HG02642 (cell line): Measurements from ENCODE around the gene ALOXE3.
"Not testable (repeated sequence)": the region's sequence is repeated elsewhere in the genome, so short reads cannot be mapped to it uniquely, and the experiment has no call there.

Experiments used
- ATAC-seq: cut with Tn5 transposase; IDR thresholded peaks from one replicate; pipeline ENCODE4 v1.9.1; 2021; ENCODE audit warnings: mild to moderate bottlenecking; ENCODE audit not compliant: unreplicated experiment, poor library complexity

ALOXE3 gene

DNA sequence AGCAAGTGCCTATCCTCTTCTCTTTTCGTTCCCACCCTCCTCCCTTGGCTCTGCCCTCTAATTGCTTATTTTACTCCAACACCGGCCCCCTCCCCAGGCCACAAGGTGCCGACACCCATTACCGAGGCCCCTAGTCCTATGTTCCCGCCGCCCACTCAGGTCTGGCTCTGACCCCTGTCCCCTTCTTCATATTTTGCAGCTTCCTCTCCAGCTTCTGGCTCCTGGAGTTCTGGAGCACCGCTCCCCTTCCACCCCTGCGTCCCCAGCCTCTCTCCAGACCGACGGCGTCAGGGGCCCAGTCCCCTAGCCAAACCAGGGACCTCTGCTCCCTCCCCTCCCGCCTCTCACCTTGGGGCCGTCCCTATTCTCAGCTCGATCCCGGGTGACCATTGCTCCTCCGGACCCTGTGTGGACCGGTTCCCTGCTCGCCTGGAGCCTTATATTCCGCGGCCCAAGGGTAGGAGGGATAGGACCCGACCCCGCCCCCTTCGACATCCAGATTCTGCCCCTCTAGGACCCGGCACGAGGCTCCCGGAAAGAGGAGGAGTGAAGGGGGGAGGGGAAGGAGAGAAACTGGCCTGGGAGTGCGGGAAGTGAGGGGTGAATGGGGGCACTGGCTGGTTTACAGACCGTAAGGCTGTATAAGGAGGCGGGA is 5.5 kb upstream of the ALOXE3 start, which contains the start of gene HES7:
HES7 (minus strand) TSS at position 412 of the 655 bp plus-strand sequence; CDS start at position 390, 22 bp downstream.
- ATAC-seq: no peak

DNA sequence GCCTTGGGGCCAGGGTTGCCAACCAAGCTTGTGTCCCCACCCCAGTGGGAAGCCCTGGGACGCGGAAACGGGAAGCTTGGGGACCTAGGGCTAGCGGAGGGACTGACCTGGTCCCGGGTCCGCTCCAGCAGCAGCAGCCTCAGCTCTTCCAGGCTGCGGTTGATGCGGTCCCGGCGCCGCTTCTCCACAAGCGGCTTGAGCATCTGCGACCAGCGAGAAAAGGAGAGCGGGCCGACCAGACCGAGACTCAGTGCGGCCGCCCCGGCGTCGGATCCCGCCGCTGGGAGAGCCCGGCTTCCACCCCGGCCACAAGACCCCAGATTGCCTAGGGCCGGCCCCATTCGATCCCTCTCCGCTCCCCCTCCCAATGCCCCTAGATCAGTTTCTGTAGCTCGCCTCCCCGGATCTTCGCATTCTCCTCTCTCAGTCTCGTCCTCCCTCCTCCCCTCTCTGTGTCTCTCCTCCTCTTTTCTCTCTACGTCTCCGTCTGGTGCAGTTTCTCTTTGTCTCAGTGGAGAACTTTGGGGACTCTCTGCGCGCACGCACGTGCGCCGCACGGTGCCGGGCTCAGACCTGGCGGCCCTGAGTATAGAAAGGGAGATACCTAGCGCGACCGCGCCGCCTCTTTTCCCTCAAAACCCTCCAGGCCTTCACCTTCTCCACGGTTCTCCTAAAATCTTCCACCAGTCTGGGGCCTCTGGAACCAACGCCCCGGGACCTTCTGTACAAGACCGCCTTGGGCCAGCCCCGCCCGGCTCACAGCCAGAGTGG is 4.8 kb upstream of the ALOXE3 start:
- no peak for ATAC-seq

DNA sequence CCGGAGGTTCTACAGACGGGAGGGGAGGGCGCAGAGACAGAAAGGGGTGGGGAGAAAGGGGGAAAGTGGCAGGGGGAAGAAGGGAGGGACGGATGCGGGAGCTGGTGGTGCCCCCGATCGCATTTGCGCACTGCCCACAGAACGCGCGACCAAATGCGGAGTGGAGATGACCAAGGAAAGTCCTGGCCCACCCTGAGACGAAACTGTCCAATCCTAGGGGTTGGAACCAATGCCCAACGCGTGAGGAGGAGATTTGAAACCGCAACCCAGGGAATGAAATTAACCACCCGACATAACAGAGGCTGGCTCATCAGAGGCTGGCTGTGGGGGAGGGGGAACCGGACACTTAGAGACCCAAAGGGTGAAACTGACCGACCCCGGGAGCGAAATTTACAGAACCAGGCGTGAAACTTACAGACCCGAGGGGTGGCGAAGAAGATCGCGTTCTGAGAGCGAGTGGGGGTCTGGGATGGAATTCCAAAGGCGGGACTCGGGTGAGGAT is 4.2 kb upstream of the ALOXE3 start:
- no peak for ATAC-seq

DNA sequence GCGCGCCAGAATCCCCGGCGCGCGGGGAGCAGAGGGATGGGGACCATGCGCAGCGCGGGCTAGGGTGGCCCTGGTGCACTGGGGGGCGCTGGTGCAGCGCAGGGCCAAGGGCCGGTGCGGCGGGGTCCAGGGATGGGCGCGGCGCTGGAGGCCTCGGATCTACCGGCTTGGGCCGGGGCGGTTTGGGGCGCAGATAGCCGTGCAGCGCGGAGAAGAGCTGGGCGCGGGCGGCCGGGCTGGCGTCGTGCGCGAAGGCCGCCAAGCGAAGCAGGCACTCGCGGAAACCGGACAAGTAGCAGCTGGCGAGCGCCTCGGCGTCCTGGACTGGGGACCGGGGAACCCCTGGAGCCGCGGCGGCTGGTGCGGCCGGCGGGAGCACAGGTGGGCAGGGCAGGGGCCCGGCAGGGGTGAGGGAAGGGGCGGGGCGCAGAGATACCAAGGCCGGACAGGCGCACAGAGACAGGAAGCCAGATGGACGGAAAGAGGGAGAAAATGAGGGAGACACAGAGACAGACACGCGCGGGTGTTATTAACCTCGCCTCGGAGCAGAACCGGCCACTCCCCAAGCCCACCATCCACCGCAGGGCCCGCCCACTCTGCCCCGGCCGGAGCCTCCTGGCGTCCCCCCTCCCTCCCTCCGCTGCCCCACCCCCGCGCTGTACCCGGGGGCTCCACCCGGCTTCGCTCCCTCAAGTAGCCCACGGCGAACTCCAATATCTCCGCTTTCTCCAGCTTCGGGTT is 3.5 kb upstream of the ALOXE3 start:
- ATAC-seq: peak; percentile 30

DNA sequence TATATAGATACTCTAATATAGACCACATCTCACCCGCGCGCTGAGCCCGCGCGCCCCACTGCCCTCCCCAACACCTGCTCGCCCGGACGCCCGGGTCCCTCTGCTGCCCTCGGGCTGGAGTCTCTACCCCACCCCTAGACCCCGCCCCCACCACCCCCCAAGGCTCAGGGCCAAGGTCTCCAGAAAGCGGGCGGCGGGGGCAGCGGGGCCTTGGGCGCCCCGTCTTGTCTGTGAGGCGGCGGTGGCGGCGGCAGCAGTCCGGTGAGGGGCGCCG is 3.0 kb upstream of the ALOXE3 start:
- no peak for ATAC-seq

DNA sequence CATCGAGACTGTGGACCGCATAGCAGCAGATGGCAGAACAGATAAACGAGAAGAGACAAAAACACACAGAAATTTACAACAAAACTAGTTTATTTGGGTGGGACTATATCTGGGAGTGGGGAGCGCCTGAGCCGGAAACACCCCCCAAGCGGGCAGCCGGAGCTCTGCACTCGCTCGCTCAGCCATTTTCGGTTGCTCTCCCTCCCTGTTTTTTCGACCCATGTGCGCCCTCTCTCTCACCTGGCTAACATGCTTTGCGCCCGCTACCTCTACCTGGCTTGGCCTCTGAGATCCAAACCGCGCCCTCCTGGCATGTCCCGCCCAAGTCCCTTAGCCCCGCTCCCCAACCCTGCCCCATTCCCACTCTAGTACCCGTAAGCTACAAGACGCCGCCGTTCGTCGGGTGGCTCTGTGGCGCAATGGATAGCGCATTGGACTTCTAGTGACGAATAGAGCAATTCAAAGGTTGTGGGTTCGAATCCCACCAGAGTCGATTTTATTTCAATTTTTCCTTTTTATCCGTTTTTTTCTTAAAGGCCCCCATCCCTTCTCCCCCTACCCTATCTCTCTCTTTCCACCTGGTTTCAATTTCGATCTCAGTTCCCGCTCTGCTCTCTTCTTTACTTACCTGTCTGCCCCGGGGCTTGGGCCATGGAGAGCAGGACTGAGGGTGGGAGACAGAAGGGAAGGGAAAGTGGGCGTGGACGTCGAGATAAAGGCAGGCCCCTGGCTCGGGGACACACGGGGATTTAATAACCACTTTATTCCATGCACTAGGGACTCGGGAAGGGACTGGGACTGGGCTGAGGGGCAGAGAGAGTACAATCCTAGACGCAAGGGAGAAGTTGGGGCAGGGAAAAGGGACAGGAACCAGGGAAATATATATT is 2.4 kb upstream of the ALOXE3 start:
- no peak for ATAC-seq

DNA sequence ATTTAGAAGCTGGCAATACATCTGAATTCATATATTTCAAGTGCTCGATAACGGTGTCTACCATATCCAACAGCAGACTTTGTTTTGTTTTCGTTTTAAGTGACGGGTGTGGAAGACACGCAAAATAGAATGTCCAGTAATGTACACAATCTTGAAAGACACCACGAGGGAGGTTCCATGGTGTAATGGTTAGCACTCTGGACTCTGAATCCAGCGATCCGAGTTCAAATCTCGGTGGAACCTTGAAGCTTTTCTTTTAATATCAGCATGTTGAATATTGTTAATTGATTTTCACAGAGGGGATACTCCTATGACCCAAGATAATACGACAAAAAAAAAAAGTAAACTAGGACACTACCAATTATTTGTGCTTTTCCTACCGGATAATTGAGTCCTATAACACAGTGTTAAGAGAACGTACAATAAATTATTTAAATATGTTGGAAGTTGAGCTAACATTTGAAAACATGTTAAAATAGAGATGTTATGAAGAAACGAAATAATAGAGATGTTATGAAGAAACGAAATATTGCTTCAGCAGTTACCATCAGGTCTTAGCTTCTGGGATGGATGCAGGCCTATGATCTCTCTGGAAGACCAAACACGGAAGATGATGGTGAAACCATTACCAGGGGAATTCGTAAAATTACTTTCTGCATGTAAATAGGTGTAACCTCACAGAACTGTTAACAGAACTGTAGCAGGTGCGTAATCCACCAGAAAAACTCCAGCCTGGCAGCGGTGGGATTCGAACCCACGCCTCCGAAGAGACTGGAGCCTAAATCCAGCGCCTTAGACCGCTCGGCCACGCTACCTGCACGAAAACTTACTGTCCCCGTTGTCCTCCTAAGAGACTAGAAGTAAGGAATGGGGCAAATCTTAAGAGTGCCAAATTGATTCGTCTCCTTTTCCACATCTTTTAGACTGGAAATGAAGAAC is 1.5 kb upstream of the ALOXE3 start:
- peak; percentile 25 for ATAC-seq

DNA sequence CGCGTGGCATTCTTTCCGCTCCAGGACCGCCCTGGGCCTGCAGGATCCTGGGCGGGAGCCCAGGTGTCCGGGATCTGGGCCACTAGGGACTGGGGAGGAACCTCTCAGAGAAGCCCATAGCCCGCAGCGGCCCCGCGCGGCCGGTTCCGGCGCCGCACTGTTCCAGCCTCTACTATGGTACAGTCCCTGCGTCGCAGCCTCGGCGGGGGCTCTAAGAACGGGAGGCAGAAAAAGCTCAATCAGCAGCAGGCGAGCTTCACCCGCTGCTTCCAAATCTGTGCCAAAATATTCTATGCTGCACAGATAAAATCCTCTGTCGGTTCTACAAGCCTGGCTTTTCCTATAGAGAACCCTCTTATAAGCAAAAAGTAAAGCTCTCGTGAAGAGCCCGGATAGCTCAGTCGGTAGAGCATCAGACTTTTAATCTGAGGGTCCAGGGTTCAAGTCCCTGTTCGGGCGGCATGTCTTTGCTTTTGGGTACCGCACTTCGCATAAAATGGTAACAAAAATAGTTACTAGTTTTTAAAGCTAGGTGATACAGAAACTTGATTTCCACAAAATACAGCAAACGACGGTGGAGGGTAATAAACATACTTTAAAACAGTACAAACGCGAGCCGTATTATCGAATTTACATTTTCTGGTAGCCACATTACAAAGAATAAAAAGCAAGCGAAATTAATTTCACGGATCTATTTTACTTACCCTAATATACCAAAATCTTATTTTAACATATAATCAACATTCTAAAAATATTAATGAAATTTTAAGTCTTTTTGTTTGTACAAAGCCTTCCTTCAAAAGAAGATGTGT is 661 bp upstream of the ALOXE3 start:
- peak; percentile 46 for ATAC-seq

DNA sequence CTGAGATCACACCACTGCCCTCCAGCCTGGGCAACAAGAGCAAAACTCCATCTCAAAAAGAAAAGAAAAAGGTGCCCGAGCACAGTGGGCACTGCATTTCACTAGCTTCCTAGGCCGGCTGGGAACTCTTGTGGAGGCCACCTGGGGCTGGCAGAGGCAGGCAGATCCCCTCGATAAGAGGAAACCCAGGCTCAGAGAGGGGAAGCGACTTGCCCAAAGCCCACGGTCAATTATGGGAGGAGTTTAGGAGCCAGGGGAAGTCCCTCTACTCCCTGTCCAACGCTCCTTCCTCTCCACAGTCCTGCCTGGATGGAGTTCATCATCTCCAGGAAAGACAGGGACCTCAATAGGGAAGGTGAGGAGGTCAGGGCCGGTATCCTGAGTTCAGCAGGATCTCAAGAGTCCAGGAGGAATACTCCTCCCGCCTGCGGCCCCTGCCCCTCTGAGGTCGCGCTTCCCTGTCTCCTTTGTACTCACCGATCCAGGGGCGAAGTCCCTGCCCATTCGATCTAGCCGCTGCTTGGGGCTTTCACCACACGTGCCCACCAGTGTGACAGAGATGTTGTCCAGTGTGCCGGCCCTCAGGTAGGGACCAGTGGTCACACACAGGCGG is 841 bp downstream of the ALOXE3 start:
- no peak for ATAC-seq

DNA sequence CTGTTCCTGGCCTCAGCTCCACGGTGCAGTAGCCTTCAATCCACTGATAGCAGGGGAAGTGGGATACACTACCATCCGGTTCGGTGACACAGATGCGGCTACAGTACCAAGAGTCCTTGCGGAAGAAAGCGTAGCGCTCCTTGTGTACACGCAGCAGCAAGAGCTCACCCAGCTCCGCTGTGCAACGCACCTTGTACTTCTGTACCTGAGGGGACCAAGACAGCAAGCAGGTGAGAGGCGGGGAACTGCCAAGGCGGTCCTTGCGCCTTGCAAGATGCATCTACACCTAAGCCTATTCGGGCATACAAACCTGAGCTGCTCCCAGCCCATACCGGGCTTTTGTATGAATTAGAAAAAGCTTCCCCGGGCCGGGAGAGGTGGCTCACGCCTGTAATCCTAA is 1.5 kb downstream of the ALOXE3 start:
- ATAC-seq: no peak

DNA sequence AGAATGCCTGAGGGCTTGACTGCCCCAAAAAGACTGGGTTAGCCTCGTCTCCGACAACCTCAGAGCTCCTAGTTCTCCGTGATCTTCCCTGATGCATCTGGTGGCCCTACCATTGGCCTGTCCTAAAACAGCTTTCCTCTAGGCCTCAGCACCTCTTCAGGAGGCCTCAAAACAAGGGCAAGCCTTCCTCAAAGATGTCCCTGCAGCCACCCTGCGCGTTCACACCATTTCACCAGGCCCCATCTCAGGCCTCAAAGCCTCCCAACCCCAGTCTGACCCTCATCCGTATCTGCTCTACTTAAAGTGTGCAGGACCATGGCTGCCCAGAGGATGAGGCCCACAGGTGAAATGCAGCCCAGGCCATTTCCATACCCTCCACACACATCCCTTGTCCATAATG is 7.4 kb downstream of the ALOXE3 start:
- ATAC-seq: no peak

DNA sequence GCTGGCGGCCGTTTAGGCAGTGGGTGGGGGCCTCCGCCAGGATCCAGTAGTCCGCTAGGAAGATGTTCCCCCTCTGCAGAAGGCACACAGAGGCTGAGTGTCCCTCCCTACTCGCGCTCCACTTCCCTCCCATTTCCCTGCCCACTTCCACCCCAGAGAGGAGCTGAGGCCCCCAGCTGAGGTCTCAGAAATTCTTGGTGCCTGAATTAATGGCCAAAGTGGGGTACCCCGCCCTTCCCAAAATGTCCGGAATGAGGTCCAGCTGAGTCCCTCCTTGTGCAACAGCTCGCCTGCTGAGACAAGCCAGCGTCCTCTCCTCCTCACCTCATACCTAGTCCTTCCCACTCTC is 7.9 kb downstream of the ALOXE3 start:
- no peak for ATAC-seq

DNA sequence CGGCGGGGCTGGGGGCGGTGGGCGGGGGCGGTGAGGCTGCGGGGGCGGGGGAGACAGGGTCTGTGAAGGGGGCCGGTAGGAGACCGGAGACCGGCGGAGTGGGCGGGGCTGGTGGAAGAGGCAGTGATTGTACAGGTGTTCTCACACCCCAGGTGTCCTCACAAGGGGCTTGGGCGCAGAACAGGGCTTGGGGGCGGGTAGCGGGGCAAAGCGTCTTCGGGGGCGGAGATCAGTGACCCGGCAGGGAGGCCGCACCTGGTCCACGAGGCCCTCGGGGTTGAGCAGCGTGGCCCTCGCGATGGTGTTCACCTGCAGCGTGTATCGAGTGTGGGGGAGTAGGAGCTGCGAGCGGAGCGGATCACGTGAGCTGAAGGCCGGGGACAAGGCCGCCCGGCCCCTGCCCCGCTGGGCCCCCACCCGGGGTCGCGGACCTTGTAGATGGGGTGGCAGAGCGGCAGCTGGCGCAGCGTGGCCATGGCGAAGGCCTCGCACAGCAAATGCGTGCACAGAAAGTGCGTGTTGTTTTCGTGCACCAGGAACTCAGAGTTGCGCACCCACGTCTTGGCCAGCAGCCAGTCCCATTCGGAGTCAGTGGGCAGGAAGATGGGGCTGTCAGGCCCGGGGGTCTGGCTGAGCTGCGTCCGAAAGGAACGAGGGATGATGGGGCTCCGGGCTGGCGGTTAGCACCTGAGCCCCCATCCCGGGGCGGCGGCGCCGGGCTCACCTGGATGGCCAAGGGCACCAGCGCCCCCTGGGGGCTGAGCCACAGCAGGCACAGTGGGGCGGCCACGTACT is 8.5 kb downstream of the ALOXE3 start:
- ATAC-seq: peak; percentile 59

DNA sequence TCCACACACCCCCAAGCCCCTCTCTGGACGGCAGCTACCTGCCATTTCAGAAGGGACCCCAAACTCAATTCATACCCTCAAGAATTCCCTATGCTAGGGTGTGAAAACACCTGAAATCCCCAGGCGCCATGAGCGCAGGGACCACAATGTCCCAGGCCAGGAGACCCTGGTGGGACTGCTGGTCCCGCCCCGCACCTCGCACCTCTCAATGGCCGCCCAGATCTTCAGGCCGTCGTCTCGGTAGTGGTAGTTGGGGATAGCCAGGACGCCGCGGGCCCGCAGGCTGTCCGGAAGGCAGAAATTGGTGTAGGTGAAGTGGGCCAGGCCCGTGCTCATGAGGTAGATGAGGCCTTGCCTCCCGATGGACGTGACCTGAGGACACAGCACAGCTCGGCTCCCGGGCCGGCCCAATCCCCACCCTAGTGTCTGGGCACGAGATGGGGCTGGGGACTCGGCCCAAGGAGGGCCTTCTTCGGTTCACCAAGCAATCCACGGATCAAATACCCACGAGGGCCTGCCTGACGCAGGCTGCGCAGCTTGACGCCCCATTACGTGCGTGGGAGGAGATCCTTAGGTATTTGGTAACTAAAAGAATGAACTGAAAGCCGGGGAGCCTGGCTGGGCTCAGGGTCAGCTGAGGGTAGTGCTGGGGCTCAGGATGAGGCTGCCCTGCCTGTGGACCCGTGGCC is 9.2 kb downstream of the ALOXE3 start:
- ATAC-seq: no peak

DNA sequence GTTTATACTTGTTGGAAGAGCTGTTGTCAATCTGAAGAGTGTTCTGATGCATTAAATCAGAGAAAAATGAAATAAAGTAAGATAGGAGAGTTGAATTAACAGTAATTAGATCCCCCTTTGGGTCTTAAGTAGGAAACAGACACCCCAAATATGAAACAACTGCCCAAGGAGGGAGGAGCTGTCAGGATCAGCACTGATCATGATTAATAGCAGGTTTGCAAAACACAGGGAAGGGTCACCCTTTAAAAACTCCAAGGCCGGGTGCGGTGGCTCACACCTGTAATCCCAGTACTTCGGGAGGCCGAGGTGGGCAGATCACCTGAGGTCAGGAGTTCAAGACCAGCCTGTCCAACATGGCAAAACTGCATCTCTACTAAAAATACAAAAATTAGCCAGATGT is 11.3 kb downstream of the ALOXE3 start:
- not testable (repeated sequence) for ATAC-seq

DNA sequence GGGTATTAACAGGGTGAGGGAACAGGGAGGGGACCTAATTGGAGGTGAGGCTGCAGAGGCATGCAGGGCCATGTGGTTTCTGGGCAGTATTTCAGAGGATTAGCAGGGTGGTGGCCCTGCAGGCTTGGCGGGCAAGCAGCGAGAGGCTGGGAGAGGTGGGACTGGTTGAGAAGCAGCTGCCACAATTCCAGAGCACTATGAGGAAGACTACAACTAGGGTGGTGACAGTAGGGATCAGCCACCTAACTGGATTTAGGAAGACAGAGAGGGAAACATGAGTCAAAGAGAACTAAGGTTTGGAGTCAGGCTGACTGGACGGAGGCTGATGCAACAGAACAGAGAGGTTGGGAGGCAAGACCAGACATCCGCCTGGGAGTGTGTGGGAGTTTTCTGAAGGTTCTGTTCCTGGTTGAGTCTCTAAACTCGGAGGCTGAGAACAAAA is 12.3 kb downstream of the ALOXE3 start:
- no peak for ATAC-seq

DNA sequence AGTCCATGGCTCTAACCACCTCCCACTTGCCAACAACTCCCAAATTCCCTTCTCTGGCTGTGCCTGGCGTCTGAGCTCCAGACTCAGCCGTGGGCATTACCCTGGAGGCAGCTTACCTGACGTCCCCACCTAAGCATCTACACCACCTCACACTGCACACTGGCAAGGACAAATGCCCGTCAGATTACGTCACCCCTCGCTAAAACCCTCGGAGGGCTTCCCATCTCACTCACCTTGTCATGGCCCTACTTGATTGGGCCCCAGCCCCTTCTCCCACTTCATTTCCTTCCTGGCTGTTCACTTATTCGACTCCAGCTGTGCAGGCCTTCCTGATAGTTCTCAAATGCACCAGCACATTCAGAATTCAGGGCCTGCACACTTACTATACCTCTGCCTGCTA is 13.4 kb downstream of the ALOXE3 start:
- no peak for ATAC-seq
